ENCODE data around the gene FBXO5.

FBXO5 gene

DNA sequence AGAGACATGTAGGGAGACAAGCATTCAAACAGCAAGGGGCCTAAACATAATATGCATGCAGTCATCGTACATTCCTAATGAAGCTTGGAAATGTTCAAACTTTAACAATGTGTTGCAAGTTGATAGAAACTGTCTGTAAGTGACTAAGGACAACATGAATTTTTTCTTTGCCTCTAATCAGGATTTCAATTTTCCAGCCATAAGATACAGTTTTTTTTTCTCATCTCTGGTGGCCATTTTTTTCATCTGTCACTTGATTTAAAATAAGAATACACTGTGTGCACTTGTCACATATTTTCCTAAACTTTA, 41.8 kb upstream of the FBXO5 start:
- Histone ChIP-seq H2AFZ (ENCODE audit: low read length) (peak overlapping the region; percentile 69; the same call in 1 of the 2 replicates), H3K4me2 (ENCODE audit: low read depth, low read length, poor library complexity, severe bottlenecking) (no peak overlapping the region), H3K9me2 (replicated peaks; ENCODE audit: low read depth, low read length) (no peaks in the 10 kb centered on the region), H3K4me3 (ENCODE audit: low read length, poor library complexity, severe bottlenecking) (no peak overlapping the region), H3K79me2 (ENCODE audit: insufficient read depth, low read length) (no peaks in the 10 kb centered on the region), H3K9me3 (ENCODE audit: insufficient read depth, low read depth, low read length) (no peaks in the 10 kb centered on the region), H4K20me1 (ENCODE audit: insufficient read depth, low read length, poor library complexity, severe bottlenecking) (no peaks in the 10 kb centered on the region), H3K4me1 (ENCODE audit: insufficient read depth, low read length, poor library complexity, severe bottlenecking) (no peaks in the 10 kb centered on the region), H3K27me3 (ENCODE audit: insufficient read depth, low read length, poor library complexity, severe bottlenecking) (no peaks in the 10 kb centered on the region), H3F3A (ENCODE audit: low read depth) (no peaks in the 10 kb centered on the region), H3K9ac (ENCODE audit: low read depth, low read length, poor library complexity, severe bottlenecking) (no peak overlapping the region), H3K36me3 (ENCODE audit: insufficient read depth, low read length) (no peaks in the 10 kb centered on the region)
- TF ChIP-seq EZH2phosphoT487 (IDR thresholded peaks at IDR 0.05; ENCODE audit: borderline replicate concordance): no peak
- TF ChIP-seq, protein P1, sequence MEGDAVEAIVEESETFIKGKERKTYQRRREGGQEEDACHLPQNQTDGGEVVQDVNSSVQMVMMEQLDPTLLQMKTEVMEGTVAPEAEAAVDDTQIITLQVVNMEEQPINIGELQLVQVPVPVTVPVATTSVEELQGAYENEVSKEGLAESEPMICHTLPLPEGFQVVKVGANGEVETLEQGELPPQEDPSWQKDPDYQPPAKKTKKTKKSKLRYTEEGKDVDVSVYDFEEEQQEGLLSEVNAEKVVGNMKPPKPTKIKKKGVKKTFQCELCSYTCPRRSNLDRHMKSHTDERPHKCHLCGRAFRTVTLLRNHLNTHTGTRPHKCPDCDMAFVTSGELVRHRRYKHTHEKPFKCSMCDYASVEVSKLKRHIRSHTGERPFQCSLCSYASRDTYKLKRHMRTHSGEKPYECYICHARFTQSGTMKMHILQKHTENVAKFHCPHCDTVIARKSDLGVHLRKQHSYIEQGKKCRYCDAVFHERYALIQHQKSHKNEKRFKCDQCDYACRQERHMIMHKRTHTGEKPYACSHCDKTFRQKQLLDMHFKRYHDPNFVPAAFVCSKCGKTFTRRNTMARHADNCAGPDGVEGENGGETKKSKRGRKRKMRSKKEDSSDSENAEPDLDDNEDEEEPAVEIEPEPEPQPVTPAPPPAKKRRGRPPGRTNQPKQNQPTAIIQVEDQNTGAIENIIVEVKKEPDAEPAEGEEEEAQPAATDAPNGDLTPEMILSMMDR (conservative IDR thresholded peaks at IDR 0.05; ENCODE audit: low read length): no peak

DNA sequence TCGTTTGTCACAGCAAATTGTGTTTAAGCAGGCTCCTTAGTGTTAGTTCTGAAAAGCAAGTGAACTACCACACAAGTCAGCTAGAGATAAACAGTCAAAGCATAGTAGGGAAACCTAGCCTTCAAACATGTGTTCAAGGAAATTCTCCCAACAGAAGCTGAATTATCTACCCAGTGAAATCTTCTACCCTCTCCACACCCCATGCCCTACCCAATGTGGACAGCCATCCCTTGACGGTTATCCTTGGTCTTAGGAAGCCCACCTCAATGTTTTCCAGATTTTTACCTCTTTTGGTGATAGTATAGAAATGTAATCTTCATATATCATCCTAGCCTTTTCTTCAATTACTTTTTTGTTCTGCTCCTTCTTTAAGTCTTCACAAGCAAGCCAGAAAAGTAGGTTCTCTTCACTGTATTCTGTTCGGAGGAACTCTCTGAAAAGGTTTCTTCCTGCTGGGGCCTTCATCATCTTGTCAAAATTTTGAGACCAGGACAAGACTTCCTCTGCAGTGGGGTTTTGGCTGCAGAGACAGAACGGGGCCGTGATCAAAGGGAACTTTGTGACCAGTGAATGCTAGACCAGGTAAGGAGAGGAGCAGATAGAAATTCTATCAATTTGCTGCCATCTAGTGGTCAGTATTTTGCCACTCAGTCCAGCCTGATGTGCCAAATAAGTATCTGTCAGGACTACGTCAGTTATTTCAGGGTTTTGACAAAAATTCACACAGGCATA, 41.3 kb upstream of the FBXO5 start:
- H3K79me2 ChIP-seq (ENCODE audit: insufficient read depth, low read length): no peaks in the 10 kb centered on the region
- TF ChIP-seq EZH2phosphoT487 (IDR thresholded peaks at IDR 0.05; ENCODE audit: borderline replicate concordance): no peak
- TF ChIP-seq, protein P1 (conservative IDR thresholded peaks at IDR 0.05; ENCODE audit: low read length): peak; percentile 87
- no peaks in the 10 kb centered on the region for H3F3A ChIP-seq (ENCODE audit: low read depth)
- H2AFZ ChIP-seq (ENCODE audit: low read length): peak overlapping the region; percentile 69
- no peak overlapping the region for H3K9ac ChIP-seq (ENCODE audit: low read depth, low read length, poor library complexity, severe bottlenecking)
- no peaks in the 10 kb centered on the region for H3K4me1 ChIP-seq (ENCODE audit: insufficient read depth, low read length, poor library complexity, severe bottlenecking)
- peak overlapping the region; percentile 43 for H3K4me2 ChIP-seq (ENCODE audit: low read depth, low read length, poor library complexity, severe bottlenecking)
- H3K9me2 ChIP-seq (replicated peaks; ENCODE audit: low read depth, low read length): no peaks in the 10 kb centered on the region
- H3K27me3 ChIP-seq (ENCODE audit: insufficient read depth, low read length, poor library complexity, severe bottlenecking): no peaks in the 10 kb centered on the region
- H3K9me3 ChIP-seq (ENCODE audit: insufficient read depth, low read depth, low read length): no peaks in the 10 kb centered on the region; the same call in 1 of the 2 replicates
- H4K20me1 ChIP-seq (ENCODE audit: insufficient read depth, low read length, poor library complexity, severe bottlenecking): no peaks in the 10 kb centered on the region
- H3K4me3 ChIP-seq (ENCODE audit: low read length, poor library complexity, severe bottlenecking): no peak overlapping the region
- no peaks in the 10 kb centered on the region for H3K36me3 ChIP-seq (ENCODE audit: insufficient read depth, low read length)

DNA sequence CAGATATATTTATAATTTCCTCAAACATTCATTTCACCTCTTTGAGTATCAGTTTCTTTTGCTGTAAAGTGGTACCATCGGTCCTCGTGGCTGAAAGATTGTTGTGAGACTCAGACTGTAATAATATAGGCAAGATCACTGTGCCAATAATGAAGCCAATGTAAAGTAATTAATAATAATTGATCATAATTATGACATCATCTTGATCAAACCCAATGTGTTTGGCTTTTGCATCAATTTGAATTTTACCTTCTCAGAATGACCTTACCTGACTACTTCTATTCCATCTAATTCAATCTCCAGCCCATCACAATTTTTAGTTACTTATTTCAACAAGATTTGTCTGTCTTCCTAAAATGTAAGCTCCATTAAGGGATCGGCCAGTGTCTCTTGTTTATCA, 35.5 kb upstream of the FBXO5 start:
- no peak overlapping the region for H3K9ac ChIP-seq (ENCODE audit: low read depth, low read length, poor library complexity, severe bottlenecking)
- H3K9me2 ChIP-seq (replicated peaks; ENCODE audit: low read depth, low read length): no peaks in the 10 kb centered on the region
- no peaks in the 10 kb centered on the region for H3K36me3 ChIP-seq (ENCODE audit: insufficient read depth, low read length)
- no peaks in the 10 kb centered on the region for H3K79me2 ChIP-seq (ENCODE audit: insufficient read depth, low read length)
- no peak overlapping the region for H3K4me2 ChIP-seq (ENCODE audit: low read depth, low read length, poor library complexity, severe bottlenecking)
- no peaks in the 10 kb centered on the region; the same call in 1 of the 2 replicates for H3K9me3 ChIP-seq (ENCODE audit: insufficient read depth, low read depth, low read length)
- no peaks in the 10 kb centered on the region for H3K4me1 ChIP-seq (ENCODE audit: insufficient read depth, low read length, poor library complexity, severe bottlenecking)
- TF ChIP-seq, protein P1 (conservative IDR thresholded peaks at IDR 0.05; ENCODE audit: low read length): no peak
- no peak for TF ChIP-seq EZH2phosphoT487 (IDR thresholded peaks at IDR 0.05; ENCODE audit: borderline replicate concordance)
- no peaks in the 10 kb centered on the region for H3K27me3 ChIP-seq (ENCODE audit: insufficient read depth, low read length, poor library complexity, severe bottlenecking)
- no peak overlapping the region for H3K4me3 ChIP-seq (ENCODE audit: low read length, poor library complexity, severe bottlenecking)
- no peaks in the 10 kb centered on the region for H3F3A ChIP-seq (ENCODE audit: low read depth)
- no peak overlapping the region for H2AFZ ChIP-seq (ENCODE audit: low read length)
- no peaks in the 10 kb centered on the region for H4K20me1 ChIP-seq (ENCODE audit: insufficient read depth, low read length, poor library complexity, severe bottlenecking)

Measured in Loucy (cell line).